HG03558 (cell line): ENCODE data around the gene SLC25A18.
"Not testable (repeated sequence)": the region's sequence is repeated elsewhere in the genome, so short reads cannot be mapped to it uniquely, and the experiment has no call there.

ENCODE experiments used
- ATAC-seq: cut with Tn5 transposase; IDR thresholded peaks from one replicate; pipeline ENCODE4 v1.9.1; 2021; ENCODE audit warnings: moderate number of reproducible peaks; ENCODE audit not compliant: unreplicated experiment; ENCODE audit errors: extremely low read depth

SLC25A18 gene

GRCh38 chr22:17601031-17601430 is 37.7 kb downstream of the SLC25A18 start:
- no peak for ATAC-seq

- no peak for ATAC-seq
Measured at GRCh38 chr22:17603668-17604067, 40.4 kb downstream of the SLC25A18 start.

- no peak for ATAC-seq
Measured at GRCh38 chr22:17606496-17606895, 43.2 kb downstream of the SLC25A18 start.

- ATAC-seq, result no peak
Measured at GRCh38 chr22:17607891-17608521, 44.7 kb downstream of the SLC25A18 start.

GRCh38 chr22:17612057-17612456 is 48.8 kb downstream of the SLC25A18 start:
- no peak for ATAC-seq

GRCh38 chr22:17613280-17613679 is 50.0 kb downstream of the SLC25A18 start:
- no peak for ATAC-seq

- ATAC-seq, result no peak
Measured at GRCh38 chr22:17627961-17628405, 64.7 kb downstream of the SLC25A18 start.

- ATAC-seq, result peak; percentile 94
Measured at GRCh38 chr22:17628406-17629172, 65.3 kb downstream of the SLC25A18 start, which contains the start of gene ATP6V1E1. TSS of gene ATP6V1E1 (minus strand) at chr22:17628749. CDS start at chr22:17628635, 114 bp downstream.

- ATAC-seq, result no peak
Measured at GRCh38 chr22:17629173-17629489, 65.8 kb downstream of the SLC25A18 start.

- ATAC-seq, result no peak
Measured at GRCh38 chr22:17629641-17630040, 66.3 kb downstream of the SLC25A18 start.

GRCh38 chr22:17631076-17631565 is 67.8 kb downstream of the SLC25A18 start:
- ATAC-seq, result no peak

- no peak for ATAC-seq
Measured at GRCh38 chr22:17633217-17633997, 70.1 kb downstream of the SLC25A18 start.

GRCh38 chr22:17633998-17634323 is 70.7 kb downstream of the SLC25A18 start:
- ATAC-seq, result no peak

- no peak for ATAC-seq
Measured at GRCh38 chr22:17634696-17635095, 71.4 kb downstream of the SLC25A18 start.

GRCh38 chr22:17636850-17637249 is 73.6 kb downstream of the SLC25A18 start:
- ATAC-seq, result not testable (repeated sequence)

- ATAC-seq, result no peak
Measured at GRCh38 chr22:17637490-17638181, 74.3 kb downstream of the SLC25A18 start.

GRCh38 chr22:17638182-17638431 is 74.8 kb downstream of the SLC25A18 start:
- no peak for ATAC-seq

- no peak for ATAC-seq
Measured at GRCh38 chr22:17638432-17639246, 75.3 kb downstream of the SLC25A18 start, which contains the start of gene BCL2L13. TSS of gene BCL2L13 (plus strand) at chr22:17638757. CDS start at chr22:17655712, 16,955 bp downstream.

- ATAC-seq, result no peak
Measured at GRCh38 chr22:17639247-17639741, 76.0 kb downstream of the SLC25A18 start.
